ENCODE measurements around the gene IDI1.

IDI1 gene

GRCh38 chr10:994836-995558, 53.9 kb downstream of the IDI1 start:
- no peak for DNase-seq (ENCODE audit: low read depth in 2 of 2)

GRCh38 chr10:992871-993270, 56.0 kb downstream of the IDI1 start:
- DNase-seq (ENCODE audit: low read depth in 2 of 2) = no peak

GRCh38 chr10:992467-992866, 56.5 kb downstream of the IDI1 start:
- DNase-seq (ENCODE audit: low read depth in 2 of 2) = no peak

GRCh38 chr10:990808-991207, 58.1 kb downstream of the IDI1 start:
- DNase-seq (ENCODE audit: low read depth in 2 of 2) = no peak

All from stimulated activated CD8-positive, alpha-beta memory T cell treated with anti-CD3 and anti-CD28 coated beads, Interleukin-7, amount 100 ng/mL, for 1 hour (primary cell).